ENCODE measurements around the gene GIGYF1. TPM values are rescaled to one million over a fixed set of nuclear protein-coding genes. Genes with fewer than 3 reads are reported as not detected.

The GIGYF1 gene
- total and polyA plus RNA-seq, 2 experiments from 2014 or later: 13.2 to 17.6 TPM

- TF ChIP-seq EZH2 (IDR thresholded peaks at IDR 0.05; ENCODE audit: borderline replicate concordance) (no peak), CTCF (IDR thresholded peaks at IDR 0.05; ENCODE audit: poor library complexity) (no peak), EZH2phosphoT487 (IDR thresholded peaks at IDR 0.05; ENCODE audit: low read depth, severe bottlenecking, unreplicated experiment) (no peak)
Measured at GRCh38 chr7:100711369-100711768, 17.3 kb upstream of the GIGYF1 start.

GRCh38 chr7:100710452-100710851, 16.4 kb upstream of the GIGYF1 start:
- no peaks in the 10 kb centered on the region for H3K36me3 ChIP-seq (replicated peaks; ENCODE audit: insufficient read depth, low read depth)
- DNase-seq (ENCODE audit: low spot score): no peak
- 98% methylated on average over 4 of the region's 4 CpGs for WGBS (ENCODE audit: low lambda C conversion rate, missing lambda C conversion rate)

More at GRCh38 chr7:100711369-100711768, 17.3 kb upstream of the GIGYF1 start:
- H3K4me2 ChIP-seq: no peak overlapping the region
- DNase-seq (ENCODE audit: low spot score): no peak
- H3K27ac ChIP-seq: no peak overlapping the region
- H2AFZ ChIP-seq: no peak overlapping the region
- H3K27me3 ChIP-seq: no peaks in the 10 kb centered on the region
- H4K20me1 ChIP-seq (ENCODE audit: insufficient read depth, poor library complexity, severe bottlenecking): no peaks in the 10 kb centered on the region
- no peaks in the 10 kb centered on the region for H3K36me3 ChIP-seq (replicated peaks; ENCODE audit: insufficient read depth, low read depth)
- H3K9me2 ChIP-seq (replicated peaks; ENCODE audit: insufficient read depth): no peaks in the 10 kb centered on the region
- peaks cover 8% of the 10 kb centered on the region for H3K4me1 ChIP-seq (ENCODE audit: insufficient read depth)
- no peaks in the 10 kb centered on the region for H3K9me3 ChIP-seq (ENCODE audit: low read depth)
- no peak overlapping the region for H3K4me3 ChIP-seq
- H3K79me2 ChIP-seq: peaks cover 15% of the 10 kb centered on the region
- WGBS (ENCODE audit: low lambda C conversion rate, missing lambda C conversion rate): 90% methylated on average over 11 of the region's 11 CpGs

GRCh38 chr7:100708395-100708794, 14.3 kb upstream of the GIGYF1 start:
- Histone ChIP-seq H3K4me1 (ENCODE audit: insufficient read depth) (peaks cover 12% of the 10 kb centered on the region), H4K20me1 (ENCODE audit: insufficient read depth, poor library complexity, severe bottlenecking) (no peaks in the 10 kb centered on the region), H3K36me3 (replicated peaks; ENCODE audit: insufficient read depth, low read depth) (no peaks in the 10 kb centered on the region), H3K9me2 (replicated peaks; ENCODE audit: insufficient read depth) (no peaks in the 10 kb centered on the region), H2AFZ (no peak overlapping the region), H3K27ac (no peak overlapping the region), H3K4me3 (no peak overlapping the region), H3K27me3 (no peaks in the 10 kb centered on the region), H3K9me3 (ENCODE audit: low read depth) (no peaks in the 10 kb centered on the region), H3K4me2 (no peak overlapping the region), H3K79me2 (peaks cover 17% of the 10 kb centered on the region)
- no peak for TF ChIP-seq EZH2 (IDR thresholded peaks at IDR 0.05; ENCODE audit: borderline replicate concordance)
- no peak for TF ChIP-seq CTCF (IDR thresholded peaks at IDR 0.05; ENCODE audit: poor library complexity)
- no peak for TF ChIP-seq EZH2phosphoT487 (IDR thresholded peaks at IDR 0.05; ENCODE audit: low read depth, severe bottlenecking, unreplicated experiment)
- WGBS (ENCODE audit: low lambda C conversion rate, missing lambda C conversion rate): 86% methylated on average over 6 of the region's 6 CpGs
- no peak for DNase-seq (ENCODE audit: low spot score)

More at GRCh38 chr7:100710452-100710851, 16.4 kb upstream of the GIGYF1 start:
- peaks cover 17% of the 10 kb centered on the region for H3K79me2 ChIP-seq
- H3K4me2 ChIP-seq: no peak overlapping the region
- no peak overlapping the region for H2AFZ ChIP-seq
- no peaks in the 10 kb centered on the region for H3K27me3 ChIP-seq
- peaks cover 8% of the 10 kb centered on the region for H3K4me1 ChIP-seq (ENCODE audit: insufficient read depth)
- H4K20me1 ChIP-seq (ENCODE audit: insufficient read depth, poor library complexity, severe bottlenecking): no peaks in the 10 kb centered on the region
- no peaks in the 10 kb centered on the region for H3K9me2 ChIP-seq (replicated peaks; ENCODE audit: insufficient read depth)
- H3K4me3 ChIP-seq: no peak overlapping the region
- TF ChIP-seq EZH2phosphoT487 (IDR thresholded peaks at IDR 0.05; ENCODE audit: low read depth, severe bottlenecking, unreplicated experiment): no peak
- TF ChIP-seq CTCF (IDR thresholded peaks at IDR 0.05; ENCODE audit: poor library complexity): no peak
- TF ChIP-seq EZH2 (IDR thresholded peaks at IDR 0.05; ENCODE audit: borderline replicate concordance): no peak
- H3K9me3 ChIP-seq (ENCODE audit: low read depth): no peaks in the 10 kb centered on the region
- no peak overlapping the region for H3K27ac ChIP-seq

All from hepatocyte (in vitro differentiated cells).